ENCODE results near the gene FGG.

FGG gene

GRCh38 chr4:154593868-154594267 is 18.6 kb downstream of the FGG start:
- DNase-seq (ENCODE audit: low read depth): no peak
- H3K4me3 ChIP-seq (ENCODE audit: low read depth, low read length): no peak overlapping the region
- no peak for TF ChIP-seq CTCF (IDR thresholded peaks at IDR 0.05; ENCODE audit: control insufficient read depth, extremely low read depth, insufficient read depth)

GRCh38 chr4:154591890-154592289 is 20.6 kb downstream of the FGG start:
- TF ChIP-seq CTCF (IDR thresholded peaks at IDR 0.05; ENCODE audit: control insufficient read depth, extremely low read depth, insufficient read depth): no peak
- DNase-seq (ENCODE audit: low read depth): no peak

GRCh38 chr4:154590329-154591006 is 22.0 kb downstream of the FGG start, which contains the start of gene FGA:
Gene FGA (minus strand): TSS chr4:154590742. CDS start chr4:154590687, 55 bp downstream.
- TF ChIP-seq CTCF (IDR thresholded peaks at IDR 0.05; ENCODE audit: control insufficient read depth, extremely low read depth, insufficient read depth): no peak
- no peak for DNase-seq (ENCODE audit: low read depth)
- H3K4me3 ChIP-seq (ENCODE audit: low read depth, low read length): no peak within 1 kb of the TSS

More at GRCh38 chr4:154591890-154592289, 20.6 kb downstream of the FGG start:
- no peak overlapping the region for H3K4me3 ChIP-seq (ENCODE audit: low read depth, low read length)

- no peak for DNase-seq (ENCODE audit: low read depth)
- TF ChIP-seq CTCF (IDR thresholded peaks at IDR 0.05; ENCODE audit: control insufficient read depth, extremely low read depth, insufficient read depth): no peak
- H3K4me3 ChIP-seq (ENCODE audit: low read depth, low read length): no peak overlapping the region
Observed at GRCh38 chr4:154589296-154590197, 22.9 kb downstream of the FGG start.

GRCh38 chr4:154588198-154588597 is 24.3 kb downstream of the FGG start:
- no peak for TF ChIP-seq CTCF (IDR thresholded peaks at IDR 0.05; ENCODE audit: control insufficient read depth, extremely low read depth, insufficient read depth)

GRCh38 chr4:154586296-154587033 is 26.0 kb downstream of the FGG start:
- no peak overlapping the region for H3K4me3 ChIP-seq (ENCODE audit: low read depth, low read length)
- TF ChIP-seq CTCF (IDR thresholded peaks at IDR 0.05; ENCODE audit: control insufficient read depth, extremely low read depth, insufficient read depth): no peak
- no peak for DNase-seq (ENCODE audit: low read depth)

More at GRCh38 chr4:154588198-154588597, 24.3 kb downstream of the FGG start:
- no peak for DNase-seq (ENCODE audit: low read depth)
- no peak overlapping the region for H3K4me3 ChIP-seq (ENCODE audit: low read depth, low read length)
